D341Med (cell line): Measurements from ENCODE around the gene UTF1.

Experiments
- DNase-seq: peaks from one replicate; pipeline ENCODE4 v3.0.0; 2012; ENCODE audit warnings: low spot score

Gene UTF1

DNA sequence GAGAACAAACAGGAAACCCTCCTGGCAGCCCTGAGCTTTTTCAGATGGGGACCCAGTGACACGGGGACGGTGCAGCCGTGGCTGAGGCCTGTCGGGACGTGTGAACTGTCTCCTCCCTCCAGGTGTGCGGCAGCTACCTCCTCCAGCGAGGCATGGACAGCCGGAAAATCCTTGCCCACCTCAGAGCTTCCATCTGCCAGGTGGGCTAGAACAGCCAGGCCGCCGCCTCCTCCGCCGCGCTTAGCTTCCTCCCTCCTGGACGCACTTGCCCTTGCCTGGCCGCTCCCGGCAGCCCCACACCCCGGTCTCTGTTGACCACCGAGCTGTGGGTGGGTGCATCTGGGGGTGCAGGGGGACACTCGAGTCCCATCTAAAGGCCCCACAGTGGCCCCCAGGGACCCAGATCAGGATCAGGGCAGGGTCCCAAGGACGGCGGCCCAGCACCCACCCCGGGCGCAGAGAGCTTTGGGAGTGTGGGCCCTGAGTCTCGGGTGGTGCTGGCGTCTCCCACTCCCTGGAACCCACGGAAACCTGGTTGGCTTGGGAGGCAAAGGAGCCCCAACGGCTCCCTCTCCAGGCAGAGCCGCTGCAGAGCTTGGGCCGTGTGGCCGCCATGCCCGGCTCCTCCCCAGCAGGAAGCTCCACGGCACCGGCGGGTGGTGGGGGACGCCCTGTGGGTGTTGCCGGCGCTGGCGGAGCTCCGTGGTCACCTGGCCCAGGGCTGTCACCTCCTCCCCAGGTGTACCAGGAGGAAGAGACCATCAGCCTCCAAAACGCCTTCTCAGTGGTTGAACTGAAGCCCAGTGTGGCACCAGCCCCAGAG is 32.9 kb upstream of the UTF1 start:
- no peak for DNase-seq

DNA sequence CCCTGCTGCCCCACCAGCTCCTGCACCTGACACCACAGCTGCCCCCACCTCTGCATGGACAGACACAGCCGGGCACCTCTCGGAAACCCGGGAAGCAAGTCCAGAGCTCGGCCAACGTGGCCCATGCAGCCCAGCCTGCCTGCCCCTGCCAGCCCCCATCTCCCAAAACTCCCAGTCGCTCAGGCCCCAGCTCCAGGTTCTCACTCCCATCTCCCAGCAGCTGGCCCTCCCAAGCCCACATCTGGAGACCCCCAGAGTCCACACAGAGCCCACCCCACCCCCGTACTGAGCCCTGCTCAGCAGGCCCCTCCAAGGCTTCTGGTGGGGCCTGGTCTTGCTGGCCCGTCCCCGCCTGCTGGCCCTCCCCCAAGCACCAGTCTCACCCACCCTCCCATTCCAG is 32.2 kb upstream of the UTF1 start:
- DNase-seq, result no peak

- DNase-seq, result no peak
Measured at GRCh38 chr10:133198206-133198605, 31.8 kb upstream of the UTF1 start.

GRCh38 chr10:133198621-133199487 is 31.2 kb upstream of the UTF1 start:
- no peak for DNase-seq

DNA sequence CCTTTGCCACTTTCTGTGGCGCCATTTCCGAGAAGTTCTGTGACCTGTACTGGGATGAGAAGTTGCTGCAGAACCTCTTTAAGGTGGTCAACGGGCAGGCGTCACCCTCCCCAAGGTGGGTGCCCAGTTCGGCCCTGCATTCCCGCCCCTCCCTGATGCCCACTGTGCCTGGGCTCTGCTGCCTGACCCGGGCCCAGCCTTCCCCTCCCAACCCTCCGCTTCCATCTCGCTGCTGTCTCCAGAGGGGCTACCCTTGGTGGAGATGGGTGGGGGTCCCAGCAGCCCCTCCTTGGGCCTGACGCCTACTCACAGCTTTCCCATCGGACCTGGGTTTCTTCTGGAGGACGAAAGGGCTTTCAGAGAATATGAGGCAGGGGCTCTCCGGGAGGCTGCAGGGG is 30.5 kb upstream of the UTF1 start:
- DNase-seq, result no peak

- DNase-seq, result no peak
Measured at GRCh38 chr10:133199992-133200611, 29.9 kb upstream of the UTF1 start.

- DNase-seq, result no peak
Measured at GRCh38 chr10:133200621-133201031, 29.4 kb upstream of the UTF1 start.

GRCh38 chr10:133201151-133201947 is 28.7 kb upstream of the UTF1 start:
- DNase-seq, result no peak

GRCh38 chr10:133201948-133202725 is 27.9 kb upstream of the UTF1 start:
- DNase-seq, result no peak

DNA sequence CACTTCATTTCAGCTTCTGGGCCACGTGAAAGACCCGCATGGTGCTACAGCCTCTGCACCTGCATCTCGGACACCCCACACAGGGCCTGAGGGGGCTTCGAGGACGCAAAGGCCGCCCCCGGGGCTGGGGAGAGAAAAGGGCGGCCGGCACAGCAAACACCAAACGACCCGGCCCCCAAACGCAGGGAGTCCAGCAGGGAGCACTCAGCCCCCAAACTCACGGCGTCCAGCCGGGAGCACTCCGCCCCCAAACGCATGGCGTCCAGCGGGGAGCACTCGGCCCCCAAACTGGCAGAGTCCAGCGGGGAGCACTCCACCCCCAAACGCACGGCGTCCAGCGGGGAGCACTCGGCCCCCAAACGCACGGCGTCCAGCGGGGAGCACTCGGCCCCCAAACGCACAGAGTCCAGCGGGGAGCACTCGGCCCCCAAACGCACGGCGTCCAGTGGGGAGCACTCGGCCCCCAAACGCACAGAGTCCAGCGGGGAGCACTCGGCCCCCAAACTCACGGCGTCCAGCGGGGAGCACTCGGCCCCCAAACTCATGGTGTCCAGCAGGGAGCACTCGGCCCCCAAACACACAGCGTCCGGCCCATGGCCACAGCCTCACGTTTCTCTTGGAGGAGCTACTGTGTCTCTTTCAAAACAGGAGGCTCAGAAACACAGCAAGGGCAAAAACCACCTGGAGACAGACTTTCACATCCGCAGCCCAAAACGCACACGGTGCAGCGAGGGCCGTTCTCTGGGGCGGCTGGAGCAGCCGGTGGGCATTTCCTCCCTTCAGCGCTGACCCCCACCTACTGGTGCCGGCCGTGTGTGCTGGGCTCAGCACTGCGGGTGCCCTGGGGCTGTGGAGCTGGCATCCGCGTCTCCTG is 27.0 kb upstream of the UTF1 start:
- no peak for DNase-seq

DNA sequence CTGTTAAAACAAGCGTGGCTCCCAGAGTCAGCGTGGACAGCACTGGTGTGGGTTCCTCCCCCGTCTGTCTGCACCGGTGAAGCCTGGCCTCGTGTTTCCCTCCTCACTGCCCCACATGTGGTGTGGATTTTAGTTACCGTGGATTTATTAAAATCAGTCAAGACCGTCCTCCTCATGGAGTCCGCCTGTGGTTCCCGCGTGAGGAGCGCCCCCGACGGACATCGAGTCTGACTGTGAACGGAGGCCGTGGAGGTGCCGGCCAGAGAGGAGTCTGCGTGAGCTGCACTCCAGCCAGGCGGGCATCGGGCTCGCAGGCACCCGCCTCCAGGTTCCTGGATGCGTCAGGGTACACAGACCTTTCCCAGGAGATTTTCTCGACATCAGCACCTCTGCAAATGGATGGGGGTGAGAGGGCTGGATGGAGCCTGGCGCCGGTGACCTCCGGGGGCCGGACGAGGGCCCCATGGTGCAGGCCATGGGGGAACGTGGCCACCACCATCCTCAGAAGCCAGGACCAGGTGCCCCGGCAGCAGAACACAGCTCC is 26.3 kb upstream of the UTF1 start:
- no peak for DNase-seq

DNA sequence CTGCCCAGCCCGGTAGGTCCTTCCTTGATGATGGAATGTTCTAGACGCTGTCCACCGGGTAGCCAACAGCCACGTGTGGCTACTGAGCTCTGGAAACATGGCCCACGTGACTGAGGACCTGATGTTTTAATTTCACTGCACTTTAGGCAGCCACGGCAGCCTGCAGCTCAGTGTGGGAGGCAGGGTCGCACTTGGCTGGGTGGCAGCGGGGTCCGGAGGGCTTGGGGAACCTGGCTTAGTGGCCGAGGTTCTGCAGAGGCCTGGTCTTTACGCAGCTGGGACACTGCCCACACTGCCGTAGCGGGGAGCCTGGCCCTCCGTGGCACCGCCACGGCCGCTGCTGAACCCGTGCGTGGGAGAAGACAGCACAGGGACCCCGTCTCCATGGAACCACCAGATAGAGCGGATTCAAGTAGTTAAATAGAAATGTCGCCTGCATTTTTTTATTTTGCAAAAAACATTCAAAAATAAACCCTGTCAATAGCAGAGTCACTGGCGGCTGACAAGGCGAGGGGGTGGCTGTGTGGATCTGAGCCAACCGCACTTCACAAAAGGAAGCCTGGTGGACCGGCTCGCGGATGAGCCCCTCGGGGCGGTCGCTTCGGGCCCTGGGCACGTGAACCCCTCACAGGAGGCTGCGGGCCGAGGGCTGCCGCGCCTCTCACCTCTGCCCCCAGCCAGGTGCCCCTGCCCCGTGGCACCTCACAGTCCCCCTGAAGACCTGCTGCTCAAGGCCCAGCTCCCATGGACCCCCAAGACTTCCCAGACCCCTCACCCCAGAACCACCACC is 25.6 kb upstream of the UTF1 start:
- DNase-seq, result no peak

DNA sequence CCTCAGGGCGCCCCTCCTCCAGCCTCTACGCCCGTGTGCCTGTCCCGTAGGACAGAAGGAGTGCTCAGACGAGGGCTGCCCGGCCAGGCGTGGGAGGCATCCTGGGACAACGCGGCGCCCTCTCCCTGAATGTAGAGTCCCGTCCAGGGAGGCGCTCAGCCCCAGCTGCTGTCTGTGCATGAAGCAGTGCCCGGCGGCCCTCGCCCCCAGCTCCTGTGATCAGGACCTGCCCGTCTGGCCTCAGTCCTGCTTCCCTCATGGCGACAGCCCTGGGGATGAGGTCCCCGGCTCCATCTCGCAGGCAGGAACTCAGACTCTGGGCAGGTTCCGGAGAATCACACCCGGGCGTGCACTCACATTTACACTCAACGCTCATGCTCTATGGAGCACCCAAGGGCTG is 24.9 kb upstream of the UTF1 start:
- no peak for DNase-seq

- DNase-seq, result no peak
Measured at GRCh38 chr10:133206356-133207040, 23.5 kb upstream of the UTF1 start.

GRCh38 chr10:133207041-133207600 is 22.9 kb upstream of the UTF1 start:
- DNase-seq, result no peak

DNA sequence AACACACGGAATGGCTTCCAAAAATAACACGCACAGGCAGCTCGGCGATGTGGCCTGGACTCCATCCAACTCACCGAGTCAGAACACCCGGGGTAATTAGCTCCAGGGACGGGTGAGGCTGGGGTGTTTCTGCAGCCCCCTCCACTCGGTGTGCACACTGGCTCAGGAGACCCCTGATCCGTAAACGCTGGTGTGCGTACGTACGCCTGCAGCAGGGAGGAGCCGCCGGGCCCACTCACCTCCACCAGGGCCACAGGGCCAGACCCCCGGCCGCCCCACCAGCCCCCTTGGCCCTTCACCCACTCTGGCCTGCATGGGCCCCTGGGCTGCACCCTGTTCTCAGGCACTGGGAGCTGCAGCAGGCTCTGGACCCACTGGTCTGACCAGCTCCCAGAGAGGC is 22.4 kb upstream of the UTF1 start:
- DNase-seq, result no peak

DNA sequence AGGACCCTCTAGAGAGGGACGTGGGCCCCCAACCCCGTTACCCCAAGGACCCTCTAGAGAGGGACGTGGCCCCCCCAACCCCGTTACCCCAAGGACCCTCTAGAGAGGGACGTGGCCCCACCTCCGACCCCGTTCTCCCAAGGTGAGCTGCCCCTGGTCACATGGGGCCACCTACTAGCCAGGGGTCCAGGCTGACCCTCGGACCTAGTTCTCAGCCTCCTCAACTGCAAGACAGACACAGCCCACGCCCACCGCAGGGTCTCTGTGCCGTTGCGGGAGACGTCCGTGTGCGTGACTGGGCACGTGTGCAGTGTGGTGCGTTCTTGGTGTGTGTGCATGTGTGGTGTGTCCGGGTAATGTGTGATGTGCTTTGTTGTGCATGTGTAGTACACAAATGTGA is 21.6 kb upstream of the UTF1 start:
- DNase-seq, result no peak

GRCh38 chr10:133209117-133209516 is 20.9 kb upstream of the UTF1 start:
- DNase-seq, result no peak
